ENCODE data around the gene GALNT18. TPM values are rescaled to one million over a fixed set of nuclear protein-coding genes. Genes with fewer than 3 reads are reported as not detected.

Gene GALNT18
- total and polyA plus RNA-seq, 4 donors = 2.1 to 11.0 (median 3.8) TPM

DNA sequence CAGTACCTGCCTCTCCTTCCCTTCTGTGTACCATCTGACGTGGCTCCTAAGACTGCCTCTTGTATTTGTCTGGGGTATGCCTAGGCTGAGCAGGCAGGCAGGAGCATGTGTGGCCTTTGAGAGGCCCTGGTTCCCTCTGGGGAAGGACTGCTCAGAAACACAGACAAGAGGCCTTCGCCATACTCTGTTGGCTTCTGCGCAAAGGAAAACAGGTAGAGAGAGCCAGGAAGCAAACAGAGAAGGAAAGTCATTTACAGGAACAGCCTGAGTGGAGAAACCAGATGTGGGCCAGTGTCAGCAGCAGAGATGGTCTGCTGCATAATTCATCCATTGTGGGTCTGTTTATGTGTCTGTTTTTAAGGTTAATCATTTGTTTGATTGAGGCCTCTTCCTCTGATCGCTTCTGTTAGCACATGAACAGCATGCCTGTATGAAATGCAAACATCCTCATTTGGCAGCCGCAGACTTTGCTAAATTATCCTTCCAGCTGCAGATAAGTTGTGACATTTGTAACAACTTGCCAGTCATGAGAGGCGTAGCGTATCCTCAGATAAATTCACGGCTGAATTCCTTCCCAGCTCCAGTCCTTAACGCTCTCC, 119.4 kb downstream of the GALNT18 start:
- peak in 1 of 2 donors; percentile 19 for TF ChIP-seq HNF4A (conservative IDR thresholded peaks at IDR 0.05)
- TF ChIP-seq REST (IDR thresholded peaks at IDR 0.05) = no peak
- no peak for TF ChIP-seq SP1 (IDR thresholded peaks at IDR 0.05)
- TF ChIP-seq ZBTB33 (IDR thresholded peaks at IDR 0.05) = no peak
- peak in 1 of 2 donors; percentile 28 for TF ChIP-seq RXRA (IDR thresholded peaks at IDR 0.05)
- peak in 1 of 2 donors; percentile 10 for TF ChIP-seq RAD21 (IDR thresholded peaks at IDR 0.05)
- WGBS = 46% methylated on average over 9 of the region's 9 CpGs
- no peak for DNase-seq (ENCODE audit: low spot score)
- peak overlapping the region; percentile 13 to 50 for H3K27ac ChIP-seq (ENCODE audit: low read depth in 1 of 2, low read length in 2 of 2)
- no peaks in the 10 kb centered on the region for H3K36me3 ChIP-seq (ENCODE audit: control insufficient read depth in 4 of 4, insufficient read depth in 3 of 4, low read depth in 1 of 4, low read length in 3 of 4)
- no peaks in the 10 kb centered on the region for H3K27me3 ChIP-seq (ENCODE audit: control insufficient read depth in 4 of 4, insufficient read depth in 4 of 4, low read length in 3 of 4)
- H3K9me3 ChIP-seq (ENCODE audit: control insufficient read depth in 4 of 4, low read length in 3 of 4) = no peaks in the 10 kb centered on the region
- no peak overlapping the region for H3K9ac ChIP-seq (ENCODE audit: low read depth in 1 of 2, low read length in 2 of 2)
- peaks cover 0 to 26% (median 23%) of the 10 kb centered on the region in 4 donors for H3K4me1 ChIP-seq (ENCODE audit: control insufficient read depth in 4 of 4, insufficient read depth in 4 of 4, low read length in 3 of 4)
- no peak overlapping the region for H3K4me3 ChIP-seq (ENCODE audit: low read depth in 1 of 3, low read length in 3 of 3)

GRCh38 chr11:11501546-11502262, 120.1 kb downstream of the GALNT18 start:
- Histone ChIP-seq H3K9ac (ENCODE audit: low read depth in 1 of 2, low read length in 2 of 2) (no peak overlapping the region), H3K4me1 (ENCODE audit: control insufficient read depth in 4 of 4, insufficient read depth in 4 of 4, low read length in 3 of 4) (peaks cover 0 to 26% (median 23%) of the 10 kb centered on the region in 4 donors), H3K27me3 (ENCODE audit: control insufficient read depth in 4 of 4, insufficient read depth in 4 of 4, low read length in 3 of 4) (no peaks in the 10 kb centered on the region), H3K27ac (ENCODE audit: low read depth in 1 of 2, low read length in 2 of 2) (peak overlapping the region; percentile 13 to 50), H3K4me3 (ENCODE audit: low read depth in 1 of 3, low read length in 3 of 3) (no peak overlapping the region), H3K36me3 (ENCODE audit: control insufficient read depth in 4 of 4, insufficient read depth in 3 of 4, low read depth in 1 of 4, low read length in 3 of 4) (no peaks in the 10 kb centered on the region), H3K9me3 (ENCODE audit: control insufficient read depth in 4 of 4, low read length in 3 of 4) (no peaks in the 10 kb centered on the region)
- no peak for DNase-seq (ENCODE audit: low spot score)
- 73% methylated on average over 9 of the region's 9 CpGs for WGBS
- TF ChIP-seq ZBTB33 (IDR thresholded peaks at IDR 0.05) (no peak), SP1 (IDR thresholded peaks at IDR 0.05) (no peak), REST (IDR thresholded peaks at IDR 0.05) (no peak), HNF4G (IDR thresholded peaks at IDR 0.05) (no peak), FOXA1 (IDR thresholded peaks at IDR 0.05) (no peak), TAF1 (conservative IDR thresholded peaks at IDR 0.05) (no peak), CTCF (IDR thresholded peaks at IDR 0.05; ENCODE audit: low read depth, low read length, missing input control) (no peak), RAD21 (IDR thresholded peaks at IDR 0.05) (no peak), EGR1 (IDR thresholded peaks at IDR 0.05; ENCODE audit: low read depth in 2 of 2) (no peak), JUND (IDR thresholded peaks at IDR 0.05) (no peak), MAX (IDR thresholded peaks at IDR 0.05) (no peak)

Measured in liver (tissue), 9 donors.